ENCODE results near the gene IL17A.

IL17A gene

GRCh38 chr6:52217761-52218160 lies 31.6 kb downstream of the IL17A start:
- no peak for DNase-seq

GRCh38 chr6:52221302-52221701 lies 35.1 kb downstream of the IL17A start:
- no peak for DNase-seq

GRCh38 chr6:52227495-52227894 lies 41.3 kb downstream of the IL17A start:
- DNase-seq = no peak

GRCh38 chr6:52230685-52231084 lies 44.5 kb downstream of the IL17A start:
- no peak for DNase-seq

- no peak for DNase-seq
These were observed 45.4 kb downstream of the IL17A start for GRCh38 chr6:52231406-52232127.

- DNase-seq = no peak
These were observed 46.8 kb downstream of the IL17A start for GRCh38 chr6:52233005-52233404.

- DNase-seq = no peak
These were observed 48.0 kb downstream of the IL17A start for GRCh38 chr6:52233975-52234823.
